Liver (tissue), 9 donors: ENCODE data around the gene PARD3. TPM values are rescaled to one million over a fixed set of nuclear protein-coding genes. Genes with fewer than 3 reads are reported as not detected.

Experiments
- DNase-seq: peaks from one replicate; pipeline ENCODE4 v3.0.0-alpha.2; 2017; ENCODE audit warnings: low spot score
- H3K27ac ChIP-seq, 2 donors: one replicate each; pipeline ENCODE4 v1.7.0; 2013; ENCODE audit warnings: inconsistent platforms in 2 of 2, low read length in 2 of 2, control low read depth in 1 of 2, low read depth in 1 of 2, mild to moderate bottlenecking in 1 of 2
- H3K27me3 ChIP-seq, 4 donors: one replicate each; pipeline versions ENCODE4 v1.6.1 to v1.7.0; 2013; ENCODE audit warnings: low read length in 3 of 4, inconsistent platforms in 1 of 4, mild to moderate bottlenecking in 1 of 4, moderate library complexity in 1 of 4; ENCODE audit not compliant: control insufficient read depth in 4 of 4, insufficient read depth in 4 of 4
- H3K36me3 ChIP-seq, 4 donors: one replicate each; pipeline versions ENCODE4 v1.6.1 to v1.7.0; 2013; ENCODE audit warnings: low read length in 3 of 4, mild to moderate bottlenecking in 3 of 4, low read depth in 1 of 4, moderate library complexity in 1 of 4; ENCODE audit not compliant: control insufficient read depth in 4 of 4, insufficient read depth in 3 of 4
- H3K4me1 ChIP-seq, 4 donors: one replicate each; pipeline versions ENCODE4 v1.6.1 to v1.7.0; 2013; ENCODE audit warnings: low read length in 3 of 4, mild to moderate bottlenecking in 3 of 4, moderate library complexity in 1 of 4; ENCODE audit not compliant: control insufficient read depth in 4 of 4, insufficient read depth in 4 of 4
- H3K4me3 ChIP-seq, 3 donors: one replicate each; pipeline versions ENCODE4 v1.6.1 to v1.7.0; 2013; ENCODE audit warnings: low read length in 3 of 3, control low read depth in 1 of 3, low read depth in 1 of 3, mild to moderate bottlenecking in 1 of 3
- H3K9ac ChIP-seq, 2 donors: one replicate each; pipeline ENCODE4 v1.7.0; 2013; ENCODE audit warnings: low read length in 2 of 2, mild to moderate bottlenecking in 2 of 2, moderate library complexity in 2 of 2, control low read depth in 1 of 2, low read depth in 1 of 2
- H3K9me3 ChIP-seq, 4 donors: one replicate each; pipeline versions ENCODE4 v1.6.1 to v1.7.0; 2013; ENCODE audit warnings: low read length in 3 of 4; ENCODE audit not compliant: control insufficient read depth in 4 of 4
- CTCF ChIP-seq: fragments of 150-350 bp; IDR thresholded peaks from 2 replicates; pipeline ENCODE4 v1.5.1; 2017; ENCODE audit warnings: improper control_type of control experiment, low read depth, low read length; ENCODE audit not compliant: missing input control
- FOXA1 ChIP-seq: IDR thresholded peaks from 2 replicates; pipeline ENCODE4 v1.6.1; 2016; ENCODE audit warnings: antibody characterized with exemption
- FOXA2 ChIP-seq: IDR thresholded peaks from 2 replicates; pipeline ENCODE4 v1.6.1; 2016; ENCODE audit warnings: antibody characterized with exemption
- GABPA ChIP-seq, 2 donors: IDR thresholded peaks in 1 of 2; conservative IDR thresholded peaks in 1 of 2; 2 replicates each; pipeline ENCODE4 v1.6.1; 2016; ENCODE audit warnings: antibody characterized with exemption in 2 of 2, mild to moderate bottlenecking in 1 of 2, moderate library complexity in 1 of 2
- JUND ChIP-seq, 2 donors: IDR thresholded peaks; 2 replicates each; pipeline ENCODE4 v1.6.1; 2016; ENCODE audit warnings: antibody characterized with exemption in 2 of 2
- NR2F2 ChIP-seq: IDR thresholded peaks from 2 replicates; pipeline ENCODE4 v1.6.1; 2016; ENCODE audit warnings: antibody characterized with exemption
- RAD21 ChIP-seq, 2 donors: IDR thresholded peaks; 2 replicates each; pipeline ENCODE4 v1.6.1; 2016; ENCODE audit warnings: antibody characterized with exemption in 2 of 2, mild to moderate bottlenecking in 2 of 2
- REST ChIP-seq: IDR thresholded peaks from 2 replicates; pipeline ENCODE4 v1.6.1; 2016; ENCODE audit warnings: antibody characterized with exemption, mild to moderate bottlenecking
- RXRA ChIP-seq, 2 donors: IDR thresholded peaks; 2 replicates each; pipeline ENCODE4 v1.6.1; 2017 to 2018; ENCODE audit warnings: antibody characterized with exemption in 2 of 2, mild to moderate bottlenecking in 1 of 2
- SP1 ChIP-seq: IDR thresholded peaks from 2 replicates; pipeline ENCODE4 v1.6.1; 2018; ENCODE audit warnings: antibody characterized with exemption, mild to moderate bottlenecking
- TAF1 ChIP-seq: conservative IDR thresholded peaks from 2 replicates; pipeline ENCODE4 v1.6.1; 2016; ENCODE audit warnings: antibody characterized with exemption, mild to moderate bottlenecking
- ZBTB33 ChIP-seq: IDR thresholded peaks from 2 replicates; pipeline ENCODE4 v1.6.1; 2016; ENCODE audit warnings: antibody characterized with exemption
- WGBS: extraction: QIAGEN DNeasy Blood & Tissue Kit; methylation state at CpG from one replicate; pipeline ENCODE4 v1.1.7; 2013; 5-methylcytosine and 5-hydroxymethylcytosine counted together
- polyA plus RNA-seq, 2 donors: library from polyadenylated mRNA; stranded (reverse) in 1 of 2; unstranded in 1 of 2; fragments of 200-250 nt in 1 of 2; fragments of >200 nt in 1 of 2; fragmentation: Nextera tagmentation in 1 of 2; extraction: Ambion mirVana in 1 of 2; gene quantifications; one replicate each; pipeline versions ENCODE4 v1.2.1 to v1.2.3, GENCODE V29; 2013 to 2015
- total RNA-seq, 2 donors: library from RNA; depleted of rRNA; stranded (reverse); fragments of >200 nt; gene quantifications; one replicate each; pipeline ENCODE4 v1.2.3, GENCODE V29; 2014
- donor health status: healthy.
- donor health status: healthy.
- donor health status: healthy.
- donor health status: healthy.
- donor health status: healthy.

Gene PARD3
- total and polyA plus RNA-seq, 4 donors, result 12.3 to 43.8 (median 13.5) TPM

GRCh38 chr10:34339816-34340553 lies 475.1 kb downstream of the PARD3 start:
- Histone ChIP-seq H3K27me3 (no peaks in the 10 kb centered on the region), H3K4me1 (peaks cover 0 to 2% (median 0%) of the 10 kb centered on the region in 4 donors), H3K9me3 (no peaks in the 10 kb centered on the region), H3K4me3 (no peak overlapping the region), H3K36me3 (no peaks in the 10 kb centered on the region), H3K9ac (peak overlapping the region in 1 of 2 donors; percentile 28), H3K27ac (peak overlapping the region in 1 of 2 donors; percentile 32)
- DNase-seq, result no peak
- WGBS, result 85% methylated on average over 2 of the region's 2 CpGs
- TF ChIP-seq FOXA1 (no peak), CTCF (no peak), ZBTB33 (no peak)

GRCh38 chr10:34337917-34338316 lies 477.2 kb downstream of the PARD3 start:
- 78% methylated on average over 3 of the region's 3 CpGs for WGBS
- Histone ChIP-seq H3K36me3 (no peaks in the 10 kb centered on the region), H3K27me3 (no peaks in the 10 kb centered on the region), H3K9ac (no peak overlapping the region), H3K4me1 (peaks cover 0 to 2% (median 0%) of the 10 kb centered on the region in 4 donors), H3K4me3 (no peak overlapping the region), H3K9me3 (no peaks in the 10 kb centered on the region), H3K27ac (no peak overlapping the region)
- no peak for DNase-seq
- TF ChIP-seq RAD21 (IDR thresholded peaks at IDR 0.05) (no peak), TAF1 (no peak), REST (no peak), GABPA (IDR thresholded peaks at IDR 0.05 in 1 of 2, conservative IDR thresholded peaks at IDR 0.05 in 1 of 2) (no peak), JUND (IDR thresholded peaks at IDR 0.05) (no peak), NR2F2 (no peak), SP1 (no peak), FOXA1 (no peak), RXRA (IDR thresholded peaks at IDR 0.05) (no peak), FOXA2 (no peak)
